Loucy (cell line): ENCODE results near the gene CERS2.

Experiments
- H2AFZ ChIP-seq: fragments of 200-600 bp; sonication (generic); 2 replicates; pipeline ENCODE4 v1.6.0; 2016; ENCODE audit warnings: antibody characterized with exemption, mild to moderate bottlenecking, low read length, moderate library complexity
- H3F3A ChIP-seq: fragments of 200-600 bp; 2 replicates; pipeline ENCODE4 v1.6.0; 2016; ENCODE audit warnings: antibody characterized with exemption, low read depth, mild to moderate bottlenecking
- H3K27me3 ChIP-seq: fragments of 200-600 bp; sonication (generic); 2 replicates; pipeline ENCODE4 v1.6.1; 2014; ENCODE audit warnings: low read length, mild to moderate bottlenecking; ENCODE audit not compliant: insufficient read depth, poor library complexity, severe bottlenecking
- H3K36me3 ChIP-seq: fragments of 200-600 bp; sonication (generic); 2 replicates; pipeline ENCODE4 v1.6.1; 2016; ENCODE audit warnings: low read length; ENCODE audit not compliant: insufficient read depth
- H3K4me1 ChIP-seq: fragments of 200-600 bp; sonication (generic); 2 replicates; pipeline ENCODE4 v1.5.1; 2014; ENCODE audit warnings: low read length, mild to moderate bottlenecking; ENCODE audit not compliant: insufficient read depth, poor library complexity, severe bottlenecking
- H3K4me2 ChIP-seq: fragments of 200-600 bp; sonication (generic); 2 replicates; pipeline ENCODE4 v1.6.0; 2014; ENCODE audit warnings: antibody characterized with exemption, low read length, low read depth, mild to moderate bottlenecking; ENCODE audit not compliant: poor library complexity, severe bottlenecking
- H3K4me3 ChIP-seq: fragments of 200-600 bp; sonication (generic); 2 replicates; pipeline ENCODE4 v1.5.1; 2014; ENCODE audit warnings: low read length, mild to moderate bottlenecking, mixed read lengths; ENCODE audit not compliant: poor library complexity, severe bottlenecking
- H3K79me2 ChIP-seq: fragments of 200-600 bp; sonication (generic); 2 replicates; pipeline ENCODE4 v1.6.1; 2014; ENCODE audit warnings: low read length; ENCODE audit not compliant: insufficient read depth
- H3K9ac ChIP-seq: fragments of 200-600 bp; sonication (generic); 2 replicates; pipeline ENCODE4 v1.6.0; 2014; ENCODE audit warnings: mild to moderate bottlenecking, low read depth, low read length, moderate library complexity; ENCODE audit not compliant: poor library complexity, severe bottlenecking
- H3K9me2 ChIP-seq: fragments of 200-600 bp; sonication (generic); replicated peaks from 2 replicates; pipeline ENCODE4 v1.6.1; 2016; ENCODE audit warnings: low read depth, low read length, mixed read lengths
- H3K9me3 ChIP-seq: fragments of 200-600 bp; sonication (generic); 2 replicates; pipeline ENCODE4 v1.6.1; 2014; ENCODE audit warnings: mild to moderate bottlenecking, antibody characterized with exemption, low read length, low read depth; ENCODE audit not compliant: insufficient read depth
- H4K20me1 ChIP-seq: fragments of 200-600 bp; sonication (generic); 2 replicates; pipeline ENCODE4 v1.6.0; 2014; ENCODE audit warnings: antibody characterized with exemption, low read length, mild to moderate bottlenecking; ENCODE audit not compliant: insufficient read depth, poor library complexity, severe bottlenecking
- CTCF ChIP-seq: fragments of 200-600 bp; sonication (generic); conservative IDR thresholded peaks from 2 replicates; pipeline ENCODE4 v1.5.1; 2014; ENCODE audit warnings: mild to moderate bottlenecking, antibody characterized with exemption, low read length
- EZH2phosphoT487 ChIP-seq: fragments of 200-600 bp; IDR thresholded peaks from 2 replicates; pipeline ENCODE4 v1.6.1; 2018; ENCODE audit warnings: antibody characterized with exemption, mild to moderate bottlenecking, moderate library complexity, borderline replicate concordance

The CERS2 gene

GRCh38 chr1:150981177-150981804 lies 6.7 kb upstream of the CERS2 start:
- Histone ChIP-seq H3K4me1 (peaks cover 27% of the 10 kb centered on the region), H3K4me2 (no peak overlapping the region), H4K20me1 (no peaks in the 10 kb centered on the region), H3K9me2 (no peaks in the 10 kb centered on the region), H3K36me3 (no peaks in the 10 kb centered on the region), H3K27me3 (no peaks in the 10 kb centered on the region), H2AFZ (no peak overlapping the region), H3K9ac (no peak overlapping the region), H3K79me2 (no peaks in the 10 kb centered on the region), H3K9me3 (no peaks in the 10 kb centered on the region), H3K4me3 (no peak overlapping the region), H3F3A (peaks cover 5% of the 10 kb centered on the region; the same call in 1 of the 2 replicates)
- TF ChIP-seq EZH2phosphoT487 (no peak), CTCF (no peak)

- no peaks in the 10 kb centered on the region for H3K27me3 ChIP-seq
- H3K4me2 ChIP-seq, result peak overlapping the region; percentile 24
- peaks cover 34% of the 10 kb centered on the region for H3K4me1 ChIP-seq
- peaks cover under 1% of the 10 kb centered on the region; the same call in 1 of the 2 replicates for H3K79me2 ChIP-seq
- H4K20me1 ChIP-seq, result no peaks in the 10 kb centered on the region
- no peak overlapping the region for H3K9ac ChIP-seq
- H3K9me2 ChIP-seq, result no peaks in the 10 kb centered on the region
- H3K36me3 ChIP-seq, result no peaks in the 10 kb centered on the region
- TF ChIP-seq EZH2phosphoT487 (no peak), CTCF (peak; percentile 100)
- H2AFZ ChIP-seq, result peak overlapping the region; percentile 78
- no peaks in the 10 kb centered on the region for H3K9me3 ChIP-seq
- peak overlapping the region; percentile 51 for H3K4me3 ChIP-seq
- H3F3A ChIP-seq, result peaks cover 5% of the 10 kb centered on the region; the same call in 1 of the 2 replicates
Observed at GRCh38 chr1:150979092-150980056, 4.7 kb upstream of the CERS2 start.

GRCh38 chr1:150976879-150977694 lies 2.5 kb upstream of the CERS2 start:
- TF ChIP-seq CTCF, result no peak
- TF ChIP-seq EZH2phosphoT487, result no peak
- Histone ChIP-seq H3F3A (peaks cover 5% of the 10 kb centered on the region; the same call in 1 of the 2 replicates), H3K79me2 (peaks cover 24% of the 10 kb centered on the region), H3K4me1 (peaks cover 47% of the 10 kb centered on the region), H3K9me2 (no peaks in the 10 kb centered on the region), H3K27me3 (no peaks in the 10 kb centered on the region), H3K4me3 (peak overlapping the region; percentile 77), H3K36me3 (no peaks in the 10 kb centered on the region), H3K9me3 (no peaks in the 10 kb centered on the region), H3K4me2 (peak overlapping the region; percentile 92), H4K20me1 (peaks cover 16% of the 10 kb centered on the region), H3K9ac (peak overlapping the region; percentile 83), H2AFZ (peak overlapping the region; percentile 44)
